ENCODE measurements around the gene FOXA1. TPM values are rescaled to one million over a fixed set of nuclear protein-coding genes. Genes with fewer than 3 reads are reported as not detected.
A peak's percentile ranks its signal among the peaks of the same experiment; 100 is the strongest.

FOXA1 gene
- total RNA-seq, 1 experiment from 2014 or later: 0.07 TPM

- Histone ChIP-seq H3K9ac (ENCODE audit: extremely low read depth, insufficient read length, low read length) (no peak overlapping the region), H3K79me2 (ENCODE audit: insufficient read depth, low read length) (no peaks in the 10 kb centered on the region), H2BK12ac (ENCODE audit: insufficient read length, low read depth, low read length) (no peak overlapping the region), H3K4me1 (ENCODE audit: insufficient read depth, low read length) (peaks cover 3% of the 10 kb centered on the region; the same call in 1 of the 2 replicates), H4K91ac (ENCODE audit: insufficient read length, low read depth, low read length) (no peak overlapping the region), H3K23ac (ENCODE audit: insufficient read length, low read depth, low read length) (no peak overlapping the region), H3K56ac (ENCODE audit: insufficient read length, low read depth, low read length) (no peak overlapping the region), H2BK120ac (ENCODE audit: low read depth, low read length, poor library complexity, severe bottlenecking) (no peak overlapping the region), H3K14ac (ENCODE audit: insufficient read depth, low read length) (no peak overlapping the region), H4K8ac (replicated peaks; ENCODE audit: insufficient read length, low read depth, low read length) (no peak overlapping the region), H3K18ac (ENCODE audit: insufficient read length, low read depth, low read length) (no peak overlapping the region), H2BK20ac (ENCODE audit: low read depth, low read length, poor library complexity, severe bottlenecking) (no peak overlapping the region), H4K20me1 (ENCODE audit: control insufficient read depth, insufficient read depth, insufficient read length) (no peaks in the 10 kb centered on the region), H2AFZ (ENCODE audit: low read length) (no peak overlapping the region), H3K9me3 (ENCODE audit: control insufficient read depth, low read depth, low read length) (no peaks in the 10 kb centered on the region), H3K79me1 (ENCODE audit: insufficient read depth, low read depth, low read length, poor library complexity, severe bottlenecking) (no peaks in the 10 kb centered on the region), H3K4ac (ENCODE audit: low read depth, low read length) (no peak overlapping the region), H3T11ph (ENCODE audit: low read length) (no peak overlapping the region), H2BK5ac (ENCODE audit: insufficient read length, low read length) (no peak overlapping the region), H3K27ac (ENCODE audit: insufficient read length, low read depth, low read length) (no peak overlapping the region), H2AK5ac (ENCODE audit: insufficient read length, low read length) (no peak overlapping the region), H2BK15ac (ENCODE audit: low read depth, low read length) (no peak overlapping the region), H3K23me2 (ENCODE audit: insufficient read length, low read depth, low read length, poor library complexity, severe bottlenecking) (peaks cover 10% of the 10 kb centered on the region), H3K4me2 (ENCODE audit: insufficient read depth, insufficient read length, low read length) (no peak overlapping the region), H4K5ac (ENCODE audit: insufficient read length, low read depth, low read length) (no peak overlapping the region), H3K27me3 (ENCODE audit: insufficient read depth, low read length) (peaks cover 78% of the 10 kb centered on the region)
- peaks cover 0 to 9% of the 10 kb centered on the region in 2 experiments; a peak in 4 of 5 replicates for H3K9me3 Mint-ChIP-seq
- DNase-seq: no peak
- no peaks in the 10 kb centered on the region; a peak in 1 of 7 replicates for H3K36me3 Mint-ChIP-seq (ENCODE audit: insufficient read depth in 1 of 3, low read depth in 3 of 3)
- peak overlapping the region in 1 of 2 experiments; percentile 78; a peak in 1 of 5 replicates for H3K4me3 Mint-ChIP-seq
- H3K4me1 Mint-ChIP-seq: peaks cover 25 to 52% of the 10 kb centered on the region in 2 experiments
- no CpG with 5 or more reads among the region's 1 CpG for WGBS (ENCODE audit: extremely low coverage, insufficient read length, low lambda C conversion rate)
- peaks cover 98% of the 10 kb centered on the region for H3K27me3 Mint-ChIP-seq (ENCODE audit: low read depth)
- H3K27ac Mint-ChIP-seq: no peak overlapping the region
- TF ChIP-seq CTCF (conservative IDR thresholded peaks at IDR 0.05): no peak
Measured at GRCh38 chr14:37586797-37587130, 8.3 kb downstream of the FOXA1 start.
